Upper lobe of right lung (tissue), 1 donor: ENCODE data around the gene LIPT2. TPM values are rescaled to one million over a fixed set of nuclear protein-coding genes. Genes with fewer than 3 reads are reported as not detected.

Experiments
- ATAC-seq: fragments of 200-7000 bp; cut with Tn5 transposase; one replicate; pipeline ENCODE4 v1.9.1; 2020; ENCODE audit warnings: mild to moderate bottlenecking, moderate library complexity
- DNase-seq: peaks from one replicate; pipeline ENCODE4 v3.0.0-alpha.2; 2020
- H3K27ac ChIP-seq: fragments of 200-600 bp; one replicate; pipeline ENCODE4 v1.8.0; 2022
- H3K27me3 ChIP-seq: fragments of 200-600 bp; one replicate; pipeline ENCODE4 v1.8.0; 2022; ENCODE audit warnings: mild to moderate bottlenecking
- H3K36me3 ChIP-seq: fragments of 200-600 bp; one replicate; pipeline ENCODE4 v1.8.0; 2022
- H3K4me1 ChIP-seq: fragments of 200-600 bp; one replicate; pipeline ENCODE4 v1.8.0; 2022
- H3K4me3 ChIP-seq: fragments of 200-600 bp; one replicate; pipeline ENCODE4 v1.8.0; 2022; ENCODE audit warnings: mild to moderate bottlenecking
- H3K9me3 ChIP-seq: fragments of 200-600 bp; one replicate; pipeline ENCODE4 v1.8.0; 2022
- intact Hi-C: fragments of 100-400 bp; cut with DNase I; formaldehyde crosslinking; loops from one replicate; pipeline ENCODE4 v1.11.0; 2022
- total RNA-seq: library from RNA; stranded (reverse); fragmentation: NEBNext Ultra II Directional; extraction: Animal tissue kit (Norgen Biotek cat#: 25700); gene quantifications from one replicate; pipeline ENCODE4 v1.2.1, GENCODE V29; 2021
- TF ChIP-seq, protein P1 (sequence below): fragments of 200-600 bp; IDR thresholded peaks from one replicate; pipeline ENCODE4 v1.8.0; 2022; ENCODE audit warnings: antibody characterized with exemption
- donor health status: DM: no; HTN: yes; CAD: no; lungs with severe emphysema.

The LIPT2 gene
- total RNA-seq, 1 donor from 2014 or later, result 2.1 TPM

DNA sequence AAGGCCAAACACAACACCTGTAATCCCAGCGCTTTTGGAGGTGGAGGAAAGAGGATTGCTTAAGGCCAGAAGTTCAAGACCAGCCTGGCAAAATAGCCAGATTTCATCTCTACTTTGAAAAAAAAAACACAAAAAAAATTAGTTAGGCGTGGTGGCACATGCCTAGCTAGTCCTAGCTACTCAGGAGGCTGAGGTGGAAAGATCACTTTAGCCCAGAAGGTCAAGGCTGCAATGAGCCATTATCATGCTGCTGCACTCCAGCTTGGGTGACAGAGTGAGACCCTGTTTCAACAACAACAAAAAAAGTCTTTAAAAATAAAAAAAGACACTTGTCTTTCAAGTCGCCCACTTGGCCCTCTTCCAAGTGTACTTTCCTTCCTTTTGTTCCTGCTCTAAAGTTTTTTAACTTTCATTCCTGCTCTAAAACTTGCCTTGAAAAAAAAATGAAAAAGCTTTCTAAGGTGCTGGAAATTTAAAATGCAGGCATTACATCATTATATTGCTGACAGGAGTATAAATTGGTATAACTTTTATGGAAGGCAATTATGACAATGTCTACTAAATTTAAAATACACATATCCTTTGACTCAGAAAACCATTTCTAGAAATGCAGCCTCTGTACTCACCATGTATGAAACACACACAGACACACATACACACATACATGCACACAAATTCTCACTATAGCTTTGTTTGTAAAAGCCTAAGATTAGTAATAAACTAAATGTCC is 12.7 kb downstream of the LIPT2 start:
- ATAC-seq (no peak), DNase-seq (no peak)
- Histone ChIP-seq H3K9me3 (no peaks in the 10 kb centered on the region), H3K4me1 (no peaks in the 10 kb centered on the region), H3K36me3 (no peaks in the 10 kb centered on the region), H3K27ac (no peak overlapping the region), H3K27me3 (no peaks in the 10 kb centered on the region), H3K4me3 (no peak overlapping the region)
- TF ChIP-seq, protein P1, sequence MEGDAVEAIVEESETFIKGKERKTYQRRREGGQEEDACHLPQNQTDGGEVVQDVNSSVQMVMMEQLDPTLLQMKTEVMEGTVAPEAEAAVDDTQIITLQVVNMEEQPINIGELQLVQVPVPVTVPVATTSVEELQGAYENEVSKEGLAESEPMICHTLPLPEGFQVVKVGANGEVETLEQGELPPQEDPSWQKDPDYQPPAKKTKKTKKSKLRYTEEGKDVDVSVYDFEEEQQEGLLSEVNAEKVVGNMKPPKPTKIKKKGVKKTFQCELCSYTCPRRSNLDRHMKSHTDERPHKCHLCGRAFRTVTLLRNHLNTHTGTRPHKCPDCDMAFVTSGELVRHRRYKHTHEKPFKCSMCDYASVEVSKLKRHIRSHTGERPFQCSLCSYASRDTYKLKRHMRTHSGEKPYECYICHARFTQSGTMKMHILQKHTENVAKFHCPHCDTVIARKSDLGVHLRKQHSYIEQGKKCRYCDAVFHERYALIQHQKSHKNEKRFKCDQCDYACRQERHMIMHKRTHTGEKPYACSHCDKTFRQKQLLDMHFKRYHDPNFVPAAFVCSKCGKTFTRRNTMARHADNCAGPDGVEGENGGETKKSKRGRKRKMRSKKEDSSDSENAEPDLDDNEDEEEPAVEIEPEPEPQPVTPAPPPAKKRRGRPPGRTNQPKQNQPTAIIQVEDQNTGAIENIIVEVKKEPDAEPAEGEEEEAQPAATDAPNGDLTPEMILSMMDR, result no peak
- intact Hi-C loops, result no loop called here

DNA sequence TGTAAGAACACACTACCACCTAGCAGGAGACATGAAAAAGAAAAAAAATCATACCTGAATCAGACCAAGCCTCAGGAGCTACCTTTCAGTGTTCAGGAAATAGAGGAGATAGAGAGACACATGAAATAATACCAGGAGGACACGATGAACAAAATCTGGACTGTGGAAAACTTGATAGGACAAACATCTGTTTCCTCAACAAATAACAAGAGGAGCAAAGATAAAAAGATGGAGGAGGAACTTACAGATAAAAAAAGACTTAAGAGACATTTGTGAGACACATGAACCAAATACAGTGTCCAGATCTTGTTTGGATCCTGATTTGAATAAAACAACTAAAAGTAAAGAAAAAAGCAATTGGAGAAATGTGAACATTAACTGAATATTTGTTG is 13.8 kb downstream of the LIPT2 start:
- H3K36me3 ChIP-seq, result no peaks in the 10 kb centered on the region
- intact Hi-C loops, result no loop called here
- TF ChIP-seq, protein P1, result no peak
- H3K4me1 ChIP-seq, result no peaks in the 10 kb centered on the region
- no peak overlapping the region for H3K27ac ChIP-seq
- H3K27me3 ChIP-seq, result no peaks in the 10 kb centered on the region
- DNase-seq (no peak), ATAC-seq (no peak)
- no peaks in the 10 kb centered on the region for H3K9me3 ChIP-seq
- H3K4me3 ChIP-seq, result no peak overlapping the region

DNA sequence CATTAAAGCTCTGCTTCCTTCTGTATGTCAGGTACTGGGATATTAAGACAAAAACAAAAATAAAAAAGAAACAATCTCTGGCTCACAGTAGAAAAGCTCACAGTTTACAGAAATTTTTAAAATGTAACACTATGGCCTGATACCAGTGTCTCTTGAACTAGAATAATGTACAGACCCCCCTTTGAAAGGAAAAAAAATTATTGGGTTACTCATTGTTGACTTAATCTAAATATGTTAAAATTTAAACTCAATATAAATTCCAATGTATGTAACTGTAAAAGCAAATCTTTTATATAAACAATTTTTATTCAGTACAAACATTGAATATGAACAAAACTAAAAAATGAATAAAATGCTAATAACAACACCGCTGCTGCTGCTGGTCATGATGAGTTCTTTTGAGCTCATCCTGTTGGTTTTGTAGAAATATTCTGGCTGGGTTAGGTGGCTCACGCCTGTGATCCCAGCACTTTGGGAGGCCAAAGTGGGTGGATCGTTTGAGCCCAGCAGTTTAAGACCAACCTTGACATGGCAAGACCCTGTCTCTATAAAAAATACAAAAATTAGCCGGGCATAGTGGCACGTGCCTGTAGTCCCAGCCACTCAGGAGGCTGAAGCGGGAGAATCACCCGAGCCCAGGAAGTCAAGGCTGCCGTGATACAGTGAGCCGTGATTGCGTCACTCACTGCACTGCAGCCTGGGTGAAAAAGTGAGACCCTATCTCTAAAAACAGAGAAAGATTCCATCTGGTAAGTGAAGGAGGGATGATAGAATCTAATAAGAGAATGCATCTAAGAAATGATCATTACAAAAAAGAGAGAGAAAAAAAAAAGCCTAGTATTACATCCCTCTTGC is 14.4 kb downstream of the LIPT2 start:
- H3K27me3 ChIP-seq, result no peaks in the 10 kb centered on the region
- ATAC-seq (no peak), DNase-seq (no peak)
- H3K36me3 ChIP-seq, result no peaks in the 10 kb centered on the region
- H3K9me3 ChIP-seq, result no peaks in the 10 kb centered on the region
- no peak overlapping the region for H3K27ac ChIP-seq
- H3K4me1 ChIP-seq, result no peaks in the 10 kb centered on the region
- TF ChIP-seq, protein P1, result no peak
- intact Hi-C loops, result no loop called here
- H3K4me3 ChIP-seq, result no peak overlapping the region

DNA sequence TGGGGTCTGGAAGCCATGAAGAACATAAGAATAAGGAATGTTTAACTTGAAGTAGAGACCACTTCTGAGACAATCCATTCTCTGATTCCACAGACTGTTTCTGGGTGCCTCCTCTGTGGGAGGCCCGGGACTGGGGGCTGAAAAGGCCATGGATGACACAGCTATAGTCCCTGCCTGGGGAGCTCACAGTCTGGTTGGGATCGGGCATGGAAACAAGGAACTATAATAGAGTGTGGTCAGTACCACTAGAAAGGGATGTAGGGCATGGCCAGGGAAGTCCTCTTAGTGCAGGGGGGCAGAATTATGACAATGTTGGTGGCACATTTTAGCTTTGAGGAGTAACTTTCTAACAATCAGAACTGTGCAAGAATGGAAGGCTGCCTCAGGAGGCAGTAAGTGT is 17.0 kb downstream of the LIPT2 start:
- H3K36me3 ChIP-seq, result no peaks in the 10 kb centered on the region
- no peaks in the 10 kb centered on the region for H3K4me1 ChIP-seq
- TF ChIP-seq, protein P1, result no peak
- no peaks in the 10 kb centered on the region for H3K27me3 ChIP-seq
- H3K27ac ChIP-seq, result no peak overlapping the region
- intact Hi-C loops, result no loop called here
- H3K4me3 ChIP-seq, result no peak overlapping the region
- DNase-seq (no peak), ATAC-seq (peak; percentile 43)
- no peaks in the 10 kb centered on the region for H3K9me3 ChIP-seq

DNA sequence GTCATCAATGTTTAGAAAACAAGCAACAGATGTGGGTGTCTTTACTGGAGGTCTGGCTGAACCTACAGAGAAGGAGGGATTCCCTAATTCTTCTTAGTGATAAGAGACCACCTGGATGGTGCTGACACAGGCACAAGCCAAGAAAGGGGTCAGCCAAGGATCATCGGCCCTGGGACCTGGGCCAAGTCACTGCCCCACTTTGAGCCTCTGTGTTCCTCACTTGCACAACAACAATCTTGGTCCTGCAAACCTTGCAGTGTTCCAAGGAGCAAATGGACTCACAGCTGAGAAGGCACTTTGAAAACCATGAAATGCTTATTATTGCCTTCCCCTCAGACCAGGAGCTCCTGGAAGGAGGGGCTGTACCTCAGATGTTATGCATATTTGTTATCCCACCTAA is 19.2 kb downstream of the LIPT2 start:
- intact Hi-C loops, result no loop called here
- Histone ChIP-seq H3K27me3 (no peaks in the 10 kb centered on the region), H3K36me3 (no peaks in the 10 kb centered on the region), H3K4me1 (no peaks in the 10 kb centered on the region), H3K4me3 (no peak overlapping the region), H3K9me3 (no peaks in the 10 kb centered on the region), H3K27ac (no peak overlapping the region)
- no peak for DNase-seq
- ATAC-seq, result no peak
- TF ChIP-seq, protein P1, result no peak
